Activated CD4-positive, alpha-beta T cell treated with anti-CD3 and anti-CD28 coated beads, Interleukin-10, Interleukin-2, amounts not matched to agents 100 ng/mL and 50 ng/mL, durations not matched to agents 16 hours and 8 hours (primary cell): ENCODE results near the gene NLRP1.
"Not testable (repeated sequence)": the region's sequence is repeated elsewhere in the genome, so short reads cannot be mapped to it uniquely, and the experiment has no call there.

Experiments used
- DNase-seq: peaks from one replicate; pipeline ENCODE4 v3.0.0-alpha.2; 2020

Gene NLRP1

GRCh38 chr17:5585836-5586521 lies 1.7 kb upstream of the NLRP1 start:
- peak; percentile 60 for DNase-seq

- no peak for DNase-seq
These were observed 1.0 kb upstream of the NLRP1 start for GRCh38 chr17:5585287-5585794.

GRCh38 chr17:5583426-5584382 lies 605 bp downstream of the NLRP1 start:
- peak; percentile 27 for DNase-seq

- no peak for DNase-seq
These were observed 1.8 kb downstream of the NLRP1 start for GRCh38 chr17:5582209-5583185.

GRCh38 chr17:5581655-5582054 lies 2.7 kb downstream of the NLRP1 start:
- DNase-seq: no peak

GRCh38 chr17:5580969-5581368 lies 3.3 kb downstream of the NLRP1 start:
- no peak for DNase-seq

- no peak for DNase-seq
These were observed 3.9 kb downstream of the NLRP1 start for GRCh38 chr17:5580367-5580766.

GRCh38 chr17:5578768-5579167 lies 5.5 kb downstream of the NLRP1 start:
- DNase-seq: not testable (repeated sequence)

GRCh38 chr17:5573017-5573416 lies 11.3 kb downstream of the NLRP1 start:
- DNase-seq: not testable (repeated sequence)

- no peak for DNase-seq
These were observed 13.0 kb downstream of the NLRP1 start for GRCh38 chr17:5571281-5571680.

GRCh38 chr17:5565808-5566207 lies 18.5 kb downstream of the NLRP1 start:
- no peak for DNase-seq

GRCh38 chr17:5563456-5563855 lies 20.9 kb downstream of the NLRP1 start:
- no peak for DNase-seq

- DNase-seq: no peak
These were observed 21.5 kb downstream of the NLRP1 start for GRCh38 chr17:5562661-5563360.

GRCh38 chr17:5561736-5562571 lies 22.4 kb downstream of the NLRP1 start:
- no peak for DNase-seq

GRCh38 chr17:5560361-5560988 lies 23.8 kb downstream of the NLRP1 start:
- DNase-seq: no peak

GRCh38 chr17:5558815-5559785 lies 25.2 kb downstream of the NLRP1 start:
- no peak for DNase-seq

GRCh38 chr17:5557990-5558389 lies 26.3 kb downstream of the NLRP1 start:
- DNase-seq: no peak

- no peak for DNase-seq
These were observed 26.8 kb downstream of the NLRP1 start for GRCh38 chr17:5557485-5557884.

- no peak for DNase-seq
These were observed 29.1 kb downstream of the NLRP1 start for GRCh38 chr17:5555254-5555653.
